ENCODE results near the gene SKAP2. TPM values are rescaled to one million over a fixed set of nuclear protein-coding genes. Genes with fewer than 3 reads are reported as not detected.
A peak's percentile ranks its signal among the peaks of the same experiment; 100 is the strongest.

Gene SKAP2
- total and polyA plus RNA-seq, 4 donors = 17.6 to 70.4 (median 38.2) TPM

DNA sequence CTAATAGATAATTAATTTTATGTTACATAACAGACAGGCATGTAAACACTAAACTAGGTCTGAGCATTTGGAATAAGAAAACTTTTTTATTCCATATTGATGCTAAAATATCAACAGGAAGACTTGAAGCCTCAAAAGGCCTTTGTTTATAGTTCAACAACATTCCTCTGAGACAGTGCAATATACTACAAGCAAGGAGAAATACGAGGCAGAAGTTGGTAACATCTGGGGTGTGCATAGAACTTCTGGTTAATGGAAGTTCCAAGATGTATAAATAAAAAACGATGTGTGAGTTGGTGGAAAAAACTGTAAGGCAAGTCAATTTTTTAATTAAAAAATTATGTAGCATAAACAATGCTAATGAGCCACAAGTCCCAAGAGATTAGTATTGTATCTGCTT, 139.6 kb downstream of the SKAP2 start:
- H3K9me3 ChIP-seq (ENCODE audit: control insufficient read depth, insufficient read depth, low read length) = no peaks in the 10 kb centered on the region
- H3K4me3 ChIP-seq (ENCODE audit: low read depth, low read length) = no peak overlapping the region
- no CpG with 5 or more reads among the region's 2 CpGs for WGBS (ENCODE audit: insufficient coverage)
- H3K27ac ChIP-seq (ENCODE audit: low read depth, low read length) = no peak overlapping the region
- H3K27me3 ChIP-seq (ENCODE audit: control insufficient read depth, insufficient read depth, low read length) = no peaks in the 10 kb centered on the region
- DNase-seq (ENCODE audit: low read depth in 4 of 6, low spot score in 6 of 6) = no peak
- no peaks in the 10 kb centered on the region for H3K4me1 ChIP-seq (ENCODE audit: control insufficient read depth, insufficient read depth, low read length)
- H3K36me3 ChIP-seq (ENCODE audit: control insufficient read depth, insufficient read depth, low read length) = no peaks in the 10 kb centered on the region

DNA sequence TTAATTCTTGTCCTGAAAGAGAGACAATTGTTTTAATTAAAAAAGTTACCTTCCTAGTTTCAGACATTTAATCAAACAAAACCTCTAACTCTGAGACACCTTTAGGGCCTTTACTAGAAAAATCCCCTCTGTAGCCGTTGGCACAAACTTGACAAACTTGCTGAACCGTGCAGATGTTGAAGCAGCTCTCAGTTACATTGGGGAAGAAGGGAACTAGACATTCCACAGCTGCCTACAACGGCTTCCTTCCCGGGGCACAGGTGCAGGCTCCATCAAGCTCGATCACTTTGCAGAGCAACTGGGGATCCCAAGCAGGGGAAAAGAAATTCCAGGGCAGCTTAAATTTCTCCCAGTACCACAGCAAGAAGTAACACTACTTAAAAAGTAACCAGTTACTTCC, 141.3 kb downstream of the SKAP2 start:
- Histone ChIP-seq H3K9me3 (ENCODE audit: control insufficient read depth, insufficient read depth, low read length) (no peaks in the 10 kb centered on the region), H3K4me1 (ENCODE audit: control insufficient read depth, insufficient read depth, low read length) (no peaks in the 10 kb centered on the region), H3K27ac (ENCODE audit: low read depth, low read length) (no peak overlapping the region), H3K36me3 (ENCODE audit: control insufficient read depth, insufficient read depth, low read length) (no peaks in the 10 kb centered on the region), H3K27me3 (ENCODE audit: control insufficient read depth, insufficient read depth, low read length) (no peaks in the 10 kb centered on the region), H3K4me3 (ENCODE audit: low read depth, low read length) (no peak overlapping the region)
- WGBS (ENCODE audit: insufficient coverage) = 36% methylated on average over 4 of the region's 5 CpGs
- peak in 2 of 6 donors; percentile 7 to 21 for DNase-seq (ENCODE audit: low read depth in 4 of 6, low spot score in 6 of 6)

DNA sequence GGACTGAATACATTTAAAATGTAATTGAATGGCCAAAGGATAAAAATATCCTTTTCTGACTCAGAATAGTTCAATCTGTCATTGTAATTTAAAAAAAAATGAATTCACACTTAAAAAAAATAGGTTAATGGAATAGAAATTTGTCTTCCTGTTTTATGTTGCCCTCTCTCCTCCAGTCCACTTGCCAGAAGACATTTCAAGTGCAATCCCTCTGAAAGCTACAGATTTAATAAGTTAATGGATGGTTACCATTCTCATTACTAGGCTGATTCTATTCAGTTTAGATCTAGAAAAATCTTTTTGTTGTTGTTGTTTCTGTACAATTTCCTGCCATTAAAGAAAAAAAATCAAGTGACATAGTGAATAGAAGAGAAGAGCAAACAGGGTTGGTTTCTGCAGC, 142.9 kb downstream of the SKAP2 start:
- no peak overlapping the region for H3K4me3 ChIP-seq (ENCODE audit: low read depth, low read length)
- no peaks in the 10 kb centered on the region for H3K9me3 ChIP-seq (ENCODE audit: control insufficient read depth, insufficient read depth, low read length)
- DNase-seq (ENCODE audit: low read depth in 4 of 6, low spot score in 6 of 6) = peak in 1 of 6 donors; percentile 24
- H3K36me3 ChIP-seq (ENCODE audit: control insufficient read depth, insufficient read depth, low read length) = no peaks in the 10 kb centered on the region
- no peak overlapping the region for H3K27ac ChIP-seq (ENCODE audit: low read depth, low read length)
- no peaks in the 10 kb centered on the region for H3K4me1 ChIP-seq (ENCODE audit: control insufficient read depth, insufficient read depth, low read length)
- H3K27me3 ChIP-seq (ENCODE audit: control insufficient read depth, insufficient read depth, low read length) = no peaks in the 10 kb centered on the region

DNA sequence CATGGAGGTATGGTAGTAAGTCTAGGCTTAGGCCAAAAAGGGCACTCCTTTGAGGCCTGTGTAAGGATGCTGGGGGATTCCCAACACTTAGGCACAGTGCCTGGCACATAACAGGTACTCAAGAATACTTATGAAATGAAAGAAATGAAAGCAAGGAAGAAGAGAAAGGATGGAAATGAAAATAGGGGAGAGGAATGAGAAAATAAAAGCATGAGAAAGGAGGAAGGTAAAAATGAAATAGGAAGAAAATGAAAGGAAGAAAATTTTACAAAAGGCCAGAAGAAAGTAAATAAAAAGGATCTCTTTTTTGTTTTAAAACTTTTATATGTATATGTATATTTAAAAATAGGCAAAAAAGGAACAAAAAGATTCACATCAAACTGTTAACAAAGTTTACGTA, 146.3 kb downstream of the SKAP2 start:
- Histone ChIP-seq H3K27me3 (ENCODE audit: control insufficient read depth, insufficient read depth, low read length) (no peaks in the 10 kb centered on the region), H3K4me1 (ENCODE audit: control insufficient read depth, insufficient read depth, low read length) (no peaks in the 10 kb centered on the region), H3K4me3 (ENCODE audit: low read depth, low read length) (no peak overlapping the region), H3K36me3 (ENCODE audit: control insufficient read depth, insufficient read depth, low read length) (no peaks in the 10 kb centered on the region), H3K9me3 (ENCODE audit: control insufficient read depth, insufficient read depth, low read length) (no peaks in the 10 kb centered on the region), H3K27ac (ENCODE audit: low read depth, low read length) (no peak overlapping the region)
- WGBS (ENCODE audit: insufficient coverage) = no CpG with 5 or more reads among the region's 1 CpG
- DNase-seq (ENCODE audit: low read depth in 4 of 6, low spot score in 6 of 6) = no peak

DNA sequence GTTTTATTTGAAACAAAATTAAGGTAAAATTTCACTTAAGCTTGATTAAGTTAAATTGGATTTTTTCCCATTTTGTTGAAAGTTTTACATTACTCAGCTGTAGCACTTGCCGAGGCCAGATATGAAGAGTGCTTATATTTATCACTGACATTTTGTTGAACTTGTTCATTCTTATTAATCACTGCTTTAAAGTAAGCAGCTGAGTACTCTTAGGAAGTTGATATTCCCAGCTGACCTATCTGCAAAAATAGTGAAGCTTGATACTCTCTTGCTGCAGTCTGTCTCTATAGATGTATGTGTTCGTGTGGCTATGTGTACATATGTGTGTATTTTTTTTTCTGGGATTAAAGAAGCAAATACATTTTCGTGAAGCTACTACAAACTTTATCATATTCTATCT, 150.0 kb downstream of the SKAP2 start:
- Histone ChIP-seq H3K9me3 (ENCODE audit: control insufficient read depth, insufficient read depth, low read length) (no peaks in the 10 kb centered on the region), H3K27ac (ENCODE audit: low read depth, low read length) (no peak overlapping the region), H3K27me3 (ENCODE audit: control insufficient read depth, insufficient read depth, low read length) (no peaks in the 10 kb centered on the region), H3K36me3 (ENCODE audit: control insufficient read depth, insufficient read depth, low read length) (no peaks in the 10 kb centered on the region), H3K4me1 (ENCODE audit: control insufficient read depth, insufficient read depth, low read length) (no peaks in the 10 kb centered on the region), H3K4me3 (ENCODE audit: low read depth, low read length) (no peak overlapping the region)
- DNase-seq (ENCODE audit: low read depth in 4 of 6, low spot score in 6 of 6) = no peak
- WGBS (ENCODE audit: insufficient coverage) = no CpG with 5 or more reads among the region's 3 CpGs

DNA sequence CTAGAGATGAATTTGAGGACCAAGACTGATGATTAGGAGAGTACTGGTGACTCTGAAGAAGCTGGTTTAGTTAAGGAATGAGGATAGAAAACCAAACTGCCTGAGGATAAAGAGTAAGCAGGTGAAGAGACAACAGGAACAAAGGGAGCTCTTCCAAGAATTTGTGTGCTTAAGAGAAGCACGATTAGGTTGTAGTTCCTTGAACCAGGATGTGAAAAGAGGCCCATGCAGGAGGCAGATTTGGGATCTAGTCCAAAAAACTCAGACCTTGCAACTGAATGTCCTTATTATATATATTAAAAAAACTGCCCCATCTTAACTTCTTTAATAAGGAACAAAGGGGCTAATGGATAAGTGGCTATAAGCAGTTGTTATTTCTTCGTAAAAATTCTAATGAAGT, 150.4 kb downstream of the SKAP2 start:
- Histone ChIP-seq H3K4me3 (ENCODE audit: low read depth, low read length) (no peak overlapping the region), H3K27me3 (ENCODE audit: control insufficient read depth, insufficient read depth, low read length) (no peaks in the 10 kb centered on the region), H3K9me3 (ENCODE audit: control insufficient read depth, insufficient read depth, low read length) (no peaks in the 10 kb centered on the region), H3K27ac (ENCODE audit: low read depth, low read length) (no peak overlapping the region), H3K4me1 (ENCODE audit: control insufficient read depth, insufficient read depth, low read length) (no peaks in the 10 kb centered on the region), H3K36me3 (ENCODE audit: control insufficient read depth, insufficient read depth, low read length) (no peaks in the 10 kb centered on the region)
- DNase-seq (ENCODE audit: low read depth in 4 of 6, low spot score in 6 of 6) = no peak
- no CpG with 5 or more reads among the region's 2 CpGs for WGBS (ENCODE audit: insufficient coverage)

DNA sequence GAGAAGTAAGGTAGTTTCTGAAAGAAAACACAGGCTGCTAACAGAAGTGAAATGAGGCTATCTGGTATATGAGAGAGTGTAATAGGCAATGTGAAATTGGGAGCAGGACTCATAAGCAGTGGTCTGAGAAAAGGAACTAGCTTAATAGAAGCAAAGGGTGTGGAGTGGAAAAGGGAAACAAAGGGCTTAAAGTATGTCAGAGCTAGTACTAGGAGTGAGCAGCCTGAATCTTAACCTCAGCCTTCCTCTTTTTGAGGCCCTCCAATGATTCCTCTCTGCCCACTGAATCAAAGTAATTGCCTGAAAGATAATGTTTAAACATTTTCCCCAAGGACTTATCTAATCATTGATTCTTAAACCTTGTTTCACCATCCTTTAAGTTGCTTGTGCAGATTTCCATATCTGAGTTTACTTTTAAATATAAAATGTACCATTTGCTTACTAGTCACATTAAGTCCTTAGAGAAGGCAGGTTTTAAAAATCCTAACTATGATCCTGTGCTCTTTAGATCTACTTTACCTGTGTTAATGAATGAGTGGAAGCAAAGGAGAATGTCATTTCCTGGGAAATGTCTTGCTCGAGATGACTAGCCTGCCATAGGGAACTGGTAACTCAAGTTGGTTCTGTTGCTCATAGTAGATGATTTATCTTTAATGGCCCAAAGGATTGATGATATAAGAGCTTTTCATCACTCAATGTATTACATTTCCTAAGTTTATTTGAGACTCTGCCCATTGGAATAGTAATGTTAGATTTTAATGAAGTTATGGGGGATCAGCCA, 155.0 kb downstream of the SKAP2 start:
- no peaks in the 10 kb centered on the region for H3K9me3 ChIP-seq (ENCODE audit: control insufficient read depth, insufficient read depth, low read length)
- no CpG with 5 or more reads among the region's 1 CpG for WGBS (ENCODE audit: insufficient coverage)
- H3K4me1 ChIP-seq (ENCODE audit: control insufficient read depth, insufficient read depth, low read length) = no peaks in the 10 kb centered on the region
- no peaks in the 10 kb centered on the region for H3K27me3 ChIP-seq (ENCODE audit: control insufficient read depth, insufficient read depth, low read length)
- H3K36me3 ChIP-seq (ENCODE audit: control insufficient read depth, insufficient read depth, low read length) = no peaks in the 10 kb centered on the region
- no peak overlapping the region for H3K4me3 ChIP-seq (ENCODE audit: low read depth, low read length)
- DNase-seq (ENCODE audit: low read depth in 4 of 6, low spot score in 6 of 6) = no peak
- no peak overlapping the region for H3K27ac ChIP-seq (ENCODE audit: low read depth, low read length)

DNA sequence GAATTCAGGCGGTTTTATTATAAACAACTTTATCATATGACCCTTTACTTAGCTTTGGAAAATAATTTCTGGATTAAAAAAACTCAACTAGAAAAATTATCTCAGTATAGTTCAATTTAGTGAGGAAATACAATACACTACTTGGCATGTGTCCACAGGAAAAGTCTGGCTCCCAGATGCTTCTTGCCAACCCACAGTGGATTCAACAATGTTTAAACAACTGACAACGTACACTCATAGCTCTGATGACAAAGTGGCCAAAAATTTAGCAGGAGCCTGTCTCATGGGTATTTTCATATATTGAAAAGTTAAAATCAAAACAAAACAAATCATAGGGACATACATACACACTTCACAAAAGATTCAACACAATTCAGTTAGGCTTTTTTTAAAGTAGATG, 158.8 kb downstream of the SKAP2 start:
- WGBS (ENCODE audit: insufficient coverage) = no CpG with 5 or more reads among the region's 2 CpGs
- H3K9me3 ChIP-seq (ENCODE audit: control insufficient read depth, insufficient read depth, low read length) = no peaks in the 10 kb centered on the region
- DNase-seq (ENCODE audit: low read depth in 4 of 6, low spot score in 6 of 6) = peak in 1 of 6 donors; percentile 59
- H3K27me3 ChIP-seq (ENCODE audit: control insufficient read depth, insufficient read depth, low read length) = no peaks in the 10 kb centered on the region
- H3K4me3 ChIP-seq (ENCODE audit: low read depth, low read length) = no peak overlapping the region
- no peak overlapping the region for H3K27ac ChIP-seq (ENCODE audit: low read depth, low read length)
- no peaks in the 10 kb centered on the region for H3K4me1 ChIP-seq (ENCODE audit: control insufficient read depth, insufficient read depth, low read length)
- H3K36me3 ChIP-seq (ENCODE audit: control insufficient read depth, insufficient read depth, low read length) = no peaks in the 10 kb centered on the region

DNA sequence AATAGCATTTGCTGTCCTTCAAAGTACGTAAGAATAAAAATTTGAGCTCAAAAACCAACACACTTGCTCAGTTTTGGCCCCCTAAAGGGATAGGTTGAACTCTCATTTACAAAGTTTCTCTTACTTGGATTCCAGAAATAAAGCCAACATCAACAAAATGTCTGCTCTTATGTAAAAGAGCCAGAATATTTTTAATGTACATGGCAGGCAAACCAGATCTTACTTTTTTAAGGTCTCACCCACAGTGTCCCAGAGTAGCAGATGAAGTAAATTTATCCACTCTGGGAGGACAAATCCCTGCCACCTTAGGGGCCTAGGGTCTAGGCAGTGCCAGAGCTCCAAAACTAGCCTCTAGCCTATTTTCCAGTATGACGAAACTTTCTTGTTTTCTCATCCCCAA, 159.6 kb downstream of the SKAP2 start:
- DNase-seq (ENCODE audit: low read depth in 4 of 6, low spot score in 6 of 6) = no peak
- H3K4me1 ChIP-seq (ENCODE audit: control insufficient read depth, insufficient read depth, low read length) = no peaks in the 10 kb centered on the region
- no peaks in the 10 kb centered on the region for H3K27me3 ChIP-seq (ENCODE audit: control insufficient read depth, insufficient read depth, low read length)
- H3K36me3 ChIP-seq (ENCODE audit: control insufficient read depth, insufficient read depth, low read length) = no peaks in the 10 kb centered on the region
- WGBS (ENCODE audit: insufficient coverage) = no CpG with 5 or more reads among the region's 2 CpGs
- no peak overlapping the region for H3K4me3 ChIP-seq (ENCODE audit: low read depth, low read length)
- H3K9me3 ChIP-seq (ENCODE audit: control insufficient read depth, insufficient read depth, low read length) = no peaks in the 10 kb centered on the region
- H3K27ac ChIP-seq (ENCODE audit: low read depth, low read length) = no peak overlapping the region

DNA sequence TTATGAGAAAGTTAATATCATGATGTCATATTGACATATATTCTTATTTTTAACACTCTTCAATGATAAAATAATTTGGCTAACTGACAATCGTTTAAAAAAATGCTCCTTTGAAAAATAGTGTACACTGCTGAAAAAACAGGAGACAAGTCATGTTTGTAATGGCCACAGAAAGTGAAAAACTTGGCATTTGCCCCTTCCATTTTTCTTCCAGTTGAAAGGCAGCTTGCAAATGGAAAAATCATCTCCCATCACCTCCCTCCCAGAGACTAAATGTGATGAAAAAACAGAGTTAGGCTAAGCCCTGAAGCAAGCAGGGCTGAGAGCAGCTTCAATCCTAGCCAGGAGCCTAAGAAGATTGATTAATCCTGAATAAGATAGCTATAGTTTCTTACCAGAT, 160.4 kb downstream of the SKAP2 start:
- H3K27me3 ChIP-seq (ENCODE audit: control insufficient read depth, insufficient read depth, low read length) = no peaks in the 10 kb centered on the region
- H3K9me3 ChIP-seq (ENCODE audit: control insufficient read depth, insufficient read depth, low read length) = no peaks in the 10 kb centered on the region
- no peak for DNase-seq (ENCODE audit: low read depth in 4 of 6, low spot score in 6 of 6)
- no CpG with 5 or more reads among the region's 1 CpG for WGBS (ENCODE audit: insufficient coverage)
- no peaks in the 10 kb centered on the region for H3K4me1 ChIP-seq (ENCODE audit: control insufficient read depth, insufficient read depth, low read length)
- H3K36me3 ChIP-seq (ENCODE audit: control insufficient read depth, insufficient read depth, low read length) = no peaks in the 10 kb centered on the region
- no peak overlapping the region for H3K27ac ChIP-seq (ENCODE audit: low read depth, low read length)
- H3K4me3 ChIP-seq (ENCODE audit: low read depth, low read length) = no peak overlapping the region
